GM12891 (cell line): Measurements from ENCODE around the gene CILP2.

Experiments used
- PAX5 ChIP-seq: IDR thresholded peaks from 2 replicates; pipeline ENCODE4 v1.6.1; 2011; ENCODE audit warnings: low read length, moderate library complexity, mild to moderate bottlenecking; ENCODE audit not compliant: insufficient read depth, severe bottlenecking
- POLR2A ChIP-seq: IDR thresholded peaks from 2 replicates; pipeline ENCODE4 v1.6.1; 2011; ENCODE audit warnings: low read depth, low read length, control low read depth
- POLR2AphosphoS5 ChIP-seq: IDR thresholded peaks from 2 replicates; pipeline ENCODE4 v1.6.1; 2011; ENCODE audit warnings: low read depth, low read length, control low read depth
- SPI1 ChIP-seq: IDR thresholded peaks from 2 replicates; pipeline ENCODE4 v1.6.1; 2011; ENCODE audit warnings: low read depth, low read length, control low read depth
- TAF1 ChIP-seq: IDR thresholded peaks from 2 replicates; pipeline ENCODE4 v1.6.1; 2011; ENCODE audit warnings: low read depth, low read length, control low read depth

DNA sequence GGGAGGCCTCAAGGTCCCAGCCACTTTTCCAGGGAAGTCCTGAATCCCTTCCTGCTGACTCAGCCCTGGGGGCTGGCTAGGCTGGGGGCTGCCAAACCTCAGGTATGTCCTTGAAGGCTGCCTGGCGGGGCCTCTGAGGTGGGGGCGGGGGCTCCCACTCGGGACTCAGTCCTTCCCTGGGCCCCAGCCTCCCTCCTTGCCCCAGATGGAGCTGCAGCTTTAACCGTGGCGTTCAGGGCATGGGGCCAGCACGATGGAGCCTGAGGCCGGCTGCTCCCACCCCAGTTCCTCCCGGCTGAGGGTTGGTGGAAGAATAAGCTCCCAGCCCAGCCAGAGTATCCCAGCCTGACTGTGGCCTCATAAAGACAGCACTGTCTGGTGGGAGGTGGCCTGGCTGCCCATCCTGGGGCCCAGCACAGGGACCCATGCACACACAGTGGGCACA is 12.4 kb downstream of the CILP2 start:
- TF ChIP-seq TAF1 (no peak), POLR2AphosphoS5 (no peak), POLR2A (no peak), SPI1 (no peak), PAX5 (no peak)
